Measurements from ENCODE around the gene PLPPR3. TPM values are rescaled to one million over a fixed set of nuclear protein-coding genes. Genes with fewer than 3 reads are reported as not detected.

PLPPR3 gene
- total and polyA plus RNA-seq, 9 of the 15 experiments (the other 6 are each of a cell fraction or from before 2014, with no cell fraction given), result 0.01 to 48.2 (median 8.6) TPM

GRCh38 chr19:799076-799881, 22.5 kb downstream of the PLPPR3 start (continued):
- TF ChIP-seq PRPF4 (IDR thresholded peaks at IDR 0.05; ENCODE audit: insufficient read depth, low read depth, low read length, poor library complexity, severe bottlenecking) (no peak), MTF1 (CRISPR knock-in tag; IDR thresholded peaks at IDR 0.05; ENCODE audit: borderline replicate concordance) (no peak), HDAC8 (tag; IDR thresholded peaks at IDR 0.05) (no peak), ZBTB11 (CRISPR knock-in tag; IDR thresholded peaks at IDR 0.05) (no peak), FOXM1 (IDR thresholded peaks at IDR 0.05; ENCODE audit: low read depth) (no peak), FOXM1 (CRISPR knock-in tag; IDR thresholded peaks at IDR 0.05; ENCODE audit: low read depth) (no peak), NR2C2 (CRISPR knock-in tag; IDR thresholded peaks at IDR 0.05) (no peak), NR2C2 (tag; IDR thresholded peaks at IDR 0.05) (peak; percentile 71), BHLHE40 (IDR thresholded peaks at IDR 0.05; ENCODE audit: low read length) (no peak), TFAP4 (CRISPR knock-in tag; IDR thresholded peaks at IDR 0.05; ENCODE audit: borderline replicate concordance) (peak; percentile 55; the same call in 1 of the 2 replicates), RB1 (IDR thresholded peaks at IDR 0.05; ENCODE audit: low read depth) (no peak), MYNN (IDR thresholded peaks at IDR 0.05) (0 out of 2 replicates have a peak, but pooled peaks have one; percentile 25), MYNN (CRISPR knock-in tag; IDR thresholded peaks at IDR 0.05) (no peak), CEBPZ (IDR thresholded peaks at IDR 0.05; ENCODE audit: borderline replicate concordance, low read depth, low read length) (no peak), SMAD4 (CRISPR knock-in tag; conservative IDR thresholded peaks at IDR 0.05) (0 out of 2 replicates have a peak, but pooled peaks have one; percentile 29), SMARCC2 (IDR thresholded peaks at IDR 0.05; ENCODE audit: low read depth) (no peak), TAF7 (tag; IDR thresholded peaks at IDR 0.05) (no peak), MEIS2 (IDR thresholded peaks at IDR 0.05; ENCODE audit: partially characterized antibody) (no peak), SNRNP70 (optimal IDR thresholded peaks at IDR 0.05; ENCODE audit: low read depth, low read length) (peak; percentile 60), POLR2AphosphoS2 (IDR thresholded peaks at IDR 0.05; ENCODE audit: low read length) (no peak), MTA1 (IDR thresholded peaks at IDR 0.05; ENCODE audit: borderline replicate concordance) (no peak)

All from K562 (cell line).